Ramos (cell line): ENCODE data around the gene SLMAP.

Source experiments
- in situ Hi-C: fragments of 300-500 bp; cut with MboI; formaldehyde crosslinking; loops from one replicate; pipeline ENCODE4 v1.14.3; 2022; ENCODE audit warnings: low sequenced_read_pairs; ENCODE audit not compliant: unreplicated experiment

SLMAP gene

DNA sequence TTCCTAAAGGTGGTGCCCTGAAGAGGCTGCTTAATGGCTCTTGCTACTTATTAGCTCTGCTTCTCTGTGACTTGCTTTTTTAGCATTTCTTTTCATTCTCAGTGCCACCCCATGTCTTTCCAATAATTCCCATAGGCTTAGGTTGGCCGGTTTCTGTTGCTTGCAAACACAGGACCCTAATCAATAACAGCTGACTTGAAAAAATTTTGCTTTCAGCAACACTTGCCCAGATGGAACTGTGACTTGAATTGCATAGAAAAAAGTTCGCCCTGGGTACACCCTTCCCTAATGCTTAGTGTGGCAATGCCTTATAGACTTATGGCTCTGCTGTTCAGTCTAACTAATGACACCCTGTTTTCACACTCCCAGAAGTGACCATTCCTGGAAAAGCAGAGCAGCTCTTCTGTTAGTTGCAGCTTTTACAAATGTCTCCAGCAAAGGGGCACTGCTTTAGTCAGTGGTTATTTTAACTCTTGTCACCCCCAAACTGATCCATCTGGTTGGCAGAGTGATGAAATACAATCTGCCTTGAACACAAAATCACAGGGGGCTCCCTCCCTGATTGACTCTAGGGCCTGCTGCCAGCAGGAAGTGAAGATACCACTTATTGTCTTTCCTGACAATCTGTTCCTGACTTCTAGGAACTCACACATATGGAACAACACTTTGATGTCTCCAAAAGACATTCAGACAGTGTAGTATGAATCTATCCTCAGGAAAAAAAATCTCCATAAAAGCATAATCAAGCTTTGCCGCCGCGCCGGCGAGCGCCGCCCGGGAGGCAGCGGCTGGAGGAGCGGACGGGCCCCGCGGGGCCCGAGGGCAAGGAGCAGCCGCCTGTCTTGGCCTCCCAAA is 9.7 kb upstream of the SLMAP start:
- in situ Hi-C loops, result no loop called here

DNA sequence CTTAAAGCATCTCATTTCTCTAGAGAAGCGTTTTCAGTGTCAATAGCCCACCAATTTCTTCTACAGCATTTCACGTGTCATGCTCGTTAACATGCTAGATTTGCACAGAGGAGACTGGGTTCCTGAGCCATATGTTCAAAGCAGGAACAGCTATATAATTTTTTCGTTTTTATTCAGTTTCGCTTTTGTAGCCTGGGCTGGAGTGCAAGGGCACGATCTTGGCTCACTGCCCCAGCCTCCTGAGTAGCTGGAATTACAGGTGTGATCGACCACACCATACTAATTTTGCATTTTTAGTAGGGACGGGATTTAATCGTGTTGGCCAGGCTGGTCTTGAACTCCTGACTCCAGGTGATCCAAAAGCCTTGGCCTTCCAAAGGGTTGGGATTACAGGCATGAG is 6.6 kb upstream of the SLMAP start:
- in situ Hi-C loops, result no loop called here

DNA sequence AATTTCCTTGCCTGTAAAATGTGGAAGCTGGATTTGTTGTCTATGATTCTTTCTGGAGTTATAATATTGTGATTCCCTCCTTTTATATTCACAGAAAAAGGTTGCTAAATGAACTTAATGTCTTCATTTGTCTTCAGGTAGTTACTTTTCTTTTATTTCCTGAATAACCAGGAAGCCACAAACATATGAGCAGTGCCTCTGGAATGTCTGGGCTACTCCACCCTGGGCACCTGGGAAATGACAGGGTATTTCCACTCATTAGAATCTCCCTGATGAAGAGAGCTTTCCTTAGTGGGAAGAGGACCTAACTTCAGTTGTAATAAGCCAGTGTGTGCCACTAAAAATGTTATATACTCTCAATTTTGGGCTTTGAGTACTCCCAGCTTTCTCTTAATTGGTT is 3.8 kb upstream of the SLMAP start:
- in situ Hi-C loops, result no loop called here

DNA sequence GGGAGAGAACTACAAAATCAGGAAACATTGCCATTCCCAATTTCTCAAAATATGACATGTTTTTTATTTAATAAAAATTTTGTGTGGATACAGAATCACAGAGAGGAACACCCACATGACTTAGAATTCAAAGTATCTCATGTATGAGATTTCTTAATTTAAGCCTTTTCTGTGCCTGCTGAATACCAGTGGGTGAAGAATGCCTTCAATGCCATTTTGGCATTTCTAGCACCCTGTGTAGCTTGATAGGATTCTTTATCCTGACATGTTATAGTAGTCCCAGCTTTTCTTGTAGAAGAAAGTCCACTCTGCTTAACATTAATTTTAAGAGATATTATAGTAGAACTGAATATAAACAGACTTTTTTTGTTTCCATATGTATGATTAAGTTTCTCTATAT is 3.1 kb upstream of the SLMAP start:
- in situ Hi-C loops, result no loop called here

DNA sequence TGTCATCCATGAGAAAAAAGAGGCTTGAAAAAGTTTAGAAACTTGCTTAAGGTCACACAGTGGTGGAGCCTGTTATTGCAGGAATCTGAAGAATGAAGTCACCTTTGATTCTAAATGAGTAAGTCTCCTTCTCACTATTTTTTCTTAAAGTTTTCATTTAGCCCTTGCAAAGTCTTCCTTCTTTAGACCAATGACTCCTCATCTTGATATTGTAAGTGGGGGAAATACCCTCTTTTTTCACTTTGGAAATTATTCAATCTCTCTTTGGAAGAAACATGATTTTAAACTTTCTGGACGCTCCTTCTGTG is 787 bp upstream of the SLMAP start:
- in situ Hi-C loops, result no loop called here

DNA sequence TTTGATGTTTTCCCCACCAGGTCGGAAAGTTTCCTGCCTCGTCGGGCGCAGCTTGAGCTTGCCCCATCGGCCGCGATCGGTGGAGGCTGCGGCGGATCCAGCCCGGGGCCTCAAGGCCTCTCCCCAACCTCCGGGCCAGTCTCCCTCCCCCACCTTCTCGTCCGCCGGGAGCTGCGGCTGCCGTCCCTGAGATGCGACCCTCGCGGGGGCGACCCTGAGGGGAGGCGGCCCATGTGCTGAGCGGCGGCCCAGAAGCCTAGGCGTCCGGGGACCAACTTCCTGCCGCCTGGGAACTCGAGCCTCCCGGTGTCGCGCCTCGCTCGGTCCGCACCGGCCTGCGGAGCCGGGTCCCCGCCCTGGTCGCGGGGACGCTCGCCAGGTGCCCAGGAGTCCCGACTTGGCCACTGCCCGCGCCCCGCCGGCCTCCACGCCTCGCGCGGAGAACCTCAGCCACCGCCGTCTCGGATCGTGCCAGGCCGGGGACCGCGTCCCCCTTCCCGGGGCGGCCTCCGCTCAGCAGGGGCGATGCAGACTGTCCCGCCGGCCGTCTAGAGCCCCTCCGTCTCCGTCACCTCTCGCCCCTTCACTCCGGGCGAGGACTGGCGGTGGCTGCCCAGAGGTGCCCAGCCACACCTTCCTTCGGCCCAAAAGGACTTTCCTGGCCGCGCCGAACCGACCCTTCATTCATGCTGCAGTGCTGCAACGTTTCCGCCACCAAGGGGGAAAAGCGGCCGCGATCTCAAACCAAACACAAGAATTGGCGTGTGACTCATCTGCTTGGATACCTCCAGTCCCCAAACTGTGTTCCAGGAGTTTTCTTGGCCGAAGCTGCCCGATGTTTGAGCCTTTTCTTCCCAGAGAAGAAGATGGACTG is 656 bp downstream of the SLMAP start:
- in situ Hi-C loops, result no loop called here

DNA sequence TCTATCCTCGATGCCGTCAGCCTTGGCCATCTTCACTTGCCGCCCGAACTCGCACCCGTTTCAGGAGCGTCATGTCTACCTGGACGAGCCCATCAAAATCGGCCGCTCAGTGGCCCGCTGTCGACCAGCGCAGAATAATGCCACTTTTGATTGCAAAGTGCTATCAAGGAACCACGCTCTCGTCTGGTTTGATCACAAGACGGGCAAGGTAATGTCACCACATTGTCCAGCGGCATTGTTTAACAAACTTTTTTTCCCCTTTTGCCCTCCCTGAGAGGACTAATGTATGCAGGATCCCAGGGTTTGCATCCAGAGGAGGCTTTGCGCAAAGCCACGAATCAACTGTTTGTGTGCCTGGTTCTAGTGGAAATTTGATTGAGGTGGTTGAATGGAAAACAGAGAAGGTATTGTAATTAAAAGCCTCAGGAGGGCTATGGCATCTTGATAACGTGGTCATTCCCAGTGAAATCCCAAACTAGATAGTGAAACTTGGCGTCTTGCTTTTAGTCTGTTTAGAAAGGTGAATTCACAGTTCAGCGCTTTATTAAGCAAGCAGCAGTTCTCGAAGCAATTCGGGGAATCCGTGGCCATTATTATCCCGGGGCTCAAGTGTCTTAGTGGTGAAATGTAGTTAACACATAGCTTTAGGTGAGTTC is 1.7 kb downstream of the SLMAP start:
- in situ Hi-C loops, result no loop called here

DNA sequence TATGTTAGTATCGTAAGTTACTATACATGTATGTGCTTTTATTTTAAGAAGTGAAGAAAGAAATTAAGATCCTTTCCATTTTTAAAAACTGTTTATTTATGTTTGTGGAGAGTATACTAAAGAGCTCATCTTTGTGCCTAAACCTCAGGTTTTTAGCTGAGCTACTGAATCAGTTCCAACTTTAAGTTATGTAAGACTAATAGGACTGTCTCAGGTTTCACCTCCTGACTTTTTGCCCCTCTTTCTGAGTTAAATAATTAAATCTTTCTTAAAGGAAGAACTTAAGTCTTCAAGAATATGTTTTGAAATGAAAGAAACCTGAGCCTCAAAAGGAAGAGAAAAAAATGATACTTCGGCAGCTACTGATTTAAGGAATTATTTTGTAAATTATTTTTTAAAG is 2.6 kb downstream of the SLMAP start:
- in situ Hi-C loops, result no loop called here

DNA sequence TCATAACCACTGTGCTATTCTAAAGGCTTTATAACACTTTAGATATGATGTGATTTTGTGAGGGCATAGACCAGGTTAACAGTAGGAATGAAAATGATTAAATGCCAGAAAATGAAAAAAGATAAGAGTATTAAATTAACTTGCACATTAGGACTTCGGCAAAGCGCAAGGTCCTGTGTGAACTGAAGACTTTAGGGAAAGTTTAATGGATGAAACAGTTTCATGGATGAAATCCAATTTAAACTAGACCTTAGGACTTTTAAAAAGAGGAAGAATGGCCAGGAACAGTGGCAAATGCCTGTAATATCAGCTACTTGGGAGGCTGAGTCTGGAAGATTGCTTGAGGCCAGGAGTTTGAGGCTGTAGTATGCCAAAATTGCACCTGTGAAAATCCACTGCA is 8.7 kb downstream of the SLMAP start:
- in situ Hi-C loops, result no loop called here

DNA sequence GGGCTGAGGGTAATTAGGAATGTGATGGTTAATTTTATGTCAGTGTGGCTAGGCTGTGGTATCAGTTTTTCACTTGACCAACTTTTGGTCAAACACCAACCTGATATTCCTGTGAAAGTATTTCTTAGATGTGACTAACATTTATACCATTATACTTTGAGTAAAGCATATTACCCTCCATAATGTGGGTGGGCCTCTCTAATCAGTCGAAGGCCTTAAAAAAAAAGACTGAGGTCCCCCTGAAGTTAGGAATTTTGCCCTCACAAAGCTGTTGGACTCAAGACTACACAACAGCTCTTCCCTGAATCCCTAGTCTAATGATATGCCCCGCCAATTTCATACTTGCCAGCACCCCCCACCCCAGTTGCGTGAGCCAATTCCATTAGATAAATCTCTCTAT is 12.5 kb downstream of the SLMAP start:
- in situ Hi-C loops, result no loop called here

DNA sequence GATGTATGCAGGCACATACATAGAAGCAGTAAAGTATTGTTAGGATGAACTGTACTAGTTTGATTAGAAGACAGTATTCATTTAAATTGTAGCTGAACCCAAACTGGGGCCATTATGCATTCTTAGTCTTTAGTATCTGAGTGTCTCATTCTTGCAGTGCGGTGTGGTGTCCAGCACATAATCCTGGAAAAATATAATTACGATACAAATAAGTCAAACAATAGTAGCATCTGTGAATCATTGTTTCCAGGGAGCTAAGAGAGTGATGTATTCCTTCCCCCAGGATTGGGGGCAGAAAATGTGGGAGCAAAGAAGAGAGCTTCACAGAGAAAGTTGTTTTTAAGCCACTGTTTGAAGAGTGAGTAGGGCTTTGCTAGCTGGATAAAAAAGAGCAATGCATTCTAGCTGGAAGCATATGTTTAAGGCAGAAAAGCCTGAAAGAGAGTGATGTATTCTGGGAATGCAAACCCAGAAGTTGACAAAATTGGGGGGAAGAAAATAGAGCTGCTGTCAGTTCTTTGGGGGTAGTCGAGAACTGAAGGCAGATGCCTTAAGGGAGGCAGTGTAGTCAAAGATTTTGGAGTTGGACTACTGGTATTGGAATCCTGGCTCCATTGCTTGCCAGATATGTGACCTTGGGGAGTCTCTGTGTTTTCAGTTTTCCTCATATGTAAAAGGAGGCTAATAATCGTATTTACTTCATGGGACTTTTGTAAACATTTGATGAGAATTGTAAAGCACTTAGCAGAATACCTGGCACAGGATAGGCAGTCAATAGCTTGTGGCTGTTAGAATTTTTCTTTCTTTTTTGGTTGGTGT is 14.1 kb downstream of the SLMAP start:
- in situ Hi-C loops, result no loop called here

DNA sequence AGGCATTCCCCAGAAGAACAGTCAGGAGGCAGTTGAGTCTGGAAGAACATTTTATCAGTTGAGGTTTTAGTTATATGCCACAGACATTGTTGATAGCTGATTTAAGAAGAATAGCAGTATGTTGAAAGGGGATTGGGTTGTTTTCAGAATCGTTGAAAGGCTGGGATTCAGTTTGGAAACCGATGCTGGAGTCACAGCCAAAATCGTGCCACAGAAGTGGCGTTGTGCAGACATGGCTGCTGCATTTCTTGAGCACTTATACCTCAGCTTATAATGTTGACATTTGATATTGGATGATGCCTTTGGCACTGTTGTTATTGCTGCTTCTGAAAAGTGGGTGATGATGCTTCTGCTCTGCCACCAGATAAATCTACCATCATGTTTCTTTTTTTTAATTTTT is 16.1 kb downstream of the SLMAP start:
- in situ Hi-C loops, result no loop called here

DNA sequence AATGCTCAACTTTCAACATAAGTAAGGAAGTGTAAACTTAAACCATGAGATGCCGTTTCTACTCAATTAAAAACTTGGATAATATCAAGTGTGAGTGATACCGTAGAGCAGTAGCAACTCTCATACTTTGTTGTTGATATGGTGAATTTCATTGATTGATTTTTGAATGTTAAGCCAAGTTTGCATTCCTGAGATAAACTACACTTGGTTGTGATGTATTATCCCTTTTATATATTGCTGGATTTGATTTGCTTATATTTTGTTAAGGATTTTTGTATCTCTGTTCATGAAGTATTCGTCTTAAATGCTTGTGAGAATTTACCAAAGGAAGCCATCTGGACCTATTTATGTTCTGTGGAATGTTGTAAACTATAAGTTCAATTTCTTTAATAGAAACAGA is 21.7 kb downstream of the SLMAP start:
- in situ Hi-C loops, result no loop called here

DNA sequence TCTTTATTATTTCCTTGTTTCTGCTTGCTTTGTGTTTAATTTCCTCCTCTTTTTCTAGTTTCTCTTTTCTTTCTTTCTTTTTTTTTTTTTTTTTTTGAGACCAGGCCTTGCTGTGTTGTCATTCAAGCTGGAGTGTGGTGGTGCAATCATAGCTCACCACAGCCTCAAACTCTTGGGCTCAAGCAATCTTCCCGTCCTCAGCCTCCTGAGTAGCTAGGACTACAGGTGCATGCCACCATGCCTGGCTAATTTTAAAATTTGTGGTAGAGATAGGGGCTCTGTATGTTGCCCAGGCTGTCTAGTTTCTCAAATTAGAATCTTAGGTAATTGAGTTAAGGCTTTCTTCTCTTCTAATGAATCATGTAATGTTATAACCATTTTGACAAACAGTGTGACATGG is 22.4 kb downstream of the SLMAP start:
- in situ Hi-C loops, result no loop called here

DNA sequence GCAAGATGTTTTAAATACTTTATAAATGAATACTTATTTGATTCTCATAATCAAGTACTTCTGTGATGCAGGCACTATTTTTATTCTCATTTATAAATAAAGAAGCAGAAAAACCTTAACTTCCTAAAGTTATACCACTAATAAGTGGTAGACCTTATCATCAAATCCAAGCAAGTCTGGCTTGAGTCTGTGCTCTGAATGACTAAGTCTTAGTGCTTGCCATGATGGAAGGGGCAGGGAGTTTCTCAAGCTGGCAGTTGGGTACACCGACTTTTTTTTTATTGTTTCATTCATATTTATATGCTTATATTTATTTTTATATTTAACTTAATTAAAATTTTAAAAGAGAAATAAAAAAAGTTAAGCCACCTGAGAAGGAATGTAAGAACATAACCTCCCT is 23.6 kb downstream of the SLMAP start:
- in situ Hi-C loops, result no loop called here

DNA sequence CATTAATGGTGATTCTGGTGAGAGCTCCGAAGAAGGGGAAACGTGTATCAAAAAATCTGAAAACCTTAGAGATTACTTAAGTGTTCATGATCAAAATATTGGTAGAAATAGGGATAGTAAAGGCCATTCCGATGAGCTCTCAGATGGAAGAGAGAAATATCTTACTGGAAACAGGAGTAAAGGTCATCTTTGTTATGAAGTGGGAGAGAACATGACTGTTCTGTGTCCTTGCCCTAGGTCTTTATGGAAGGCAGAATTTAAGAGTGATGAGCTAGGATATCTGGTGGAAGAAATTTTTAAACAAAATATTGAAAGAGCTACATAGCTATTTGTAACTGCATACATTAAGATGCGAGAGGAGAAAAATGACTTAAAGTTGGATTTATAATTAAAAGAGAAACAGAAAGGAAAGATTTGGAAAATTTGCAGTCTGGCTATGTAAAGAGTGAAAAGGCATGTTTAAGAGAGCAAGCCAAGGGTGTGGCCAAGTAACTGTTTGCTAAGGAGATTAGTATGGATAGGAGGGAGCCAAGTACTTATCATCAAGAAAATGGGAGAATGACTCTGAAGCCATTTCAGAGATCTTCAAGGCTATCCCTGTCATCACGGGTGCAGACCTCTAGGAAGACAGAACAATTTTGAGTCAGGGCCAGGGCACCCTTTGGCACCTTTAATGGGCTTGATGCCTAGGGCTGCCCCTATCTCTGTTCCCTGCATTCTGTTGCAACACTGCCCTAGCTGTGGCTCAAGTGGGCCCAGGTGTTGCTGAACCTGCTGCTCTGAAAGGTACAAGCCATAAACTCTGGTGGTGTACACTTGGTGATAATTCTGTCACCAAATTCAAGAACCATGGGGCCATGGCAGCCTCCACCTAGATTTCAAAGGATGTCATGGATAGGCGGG is 27.3 kb downstream of the SLMAP start:
- in situ Hi-C loops, result no loop called here

DNA sequence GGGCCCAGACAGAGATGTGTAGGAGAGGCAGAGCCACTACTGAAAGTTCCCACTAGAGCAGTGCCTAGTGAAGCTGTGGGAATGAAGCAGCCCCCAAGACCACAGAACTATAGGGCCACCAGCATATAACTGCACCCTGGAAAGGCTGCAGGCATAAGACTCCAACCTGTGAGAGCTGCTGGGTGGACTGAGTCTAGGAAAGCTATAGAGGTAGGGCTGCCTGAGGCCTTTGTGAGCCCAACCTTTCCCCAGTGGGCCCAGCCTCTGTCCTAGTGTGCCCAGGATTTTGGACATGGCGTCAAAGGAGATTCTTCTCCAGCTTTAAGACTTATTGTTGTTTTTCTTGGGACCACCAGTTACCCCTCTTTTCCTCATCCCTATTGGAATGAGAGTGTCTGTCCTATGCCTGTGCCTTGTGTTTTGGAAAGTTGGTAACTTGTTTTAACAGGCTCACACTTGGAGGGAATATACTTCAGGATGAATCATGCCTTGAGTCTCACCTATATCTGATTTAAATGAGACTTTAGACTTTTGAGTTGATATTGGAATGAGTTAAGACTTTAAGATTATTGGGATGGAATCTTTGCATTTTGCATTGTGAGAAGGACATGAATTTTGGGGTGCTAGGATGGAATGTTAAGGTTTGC is 28.1 kb downstream of the SLMAP start:
- in situ Hi-C loops, result no loop called here

DNA sequence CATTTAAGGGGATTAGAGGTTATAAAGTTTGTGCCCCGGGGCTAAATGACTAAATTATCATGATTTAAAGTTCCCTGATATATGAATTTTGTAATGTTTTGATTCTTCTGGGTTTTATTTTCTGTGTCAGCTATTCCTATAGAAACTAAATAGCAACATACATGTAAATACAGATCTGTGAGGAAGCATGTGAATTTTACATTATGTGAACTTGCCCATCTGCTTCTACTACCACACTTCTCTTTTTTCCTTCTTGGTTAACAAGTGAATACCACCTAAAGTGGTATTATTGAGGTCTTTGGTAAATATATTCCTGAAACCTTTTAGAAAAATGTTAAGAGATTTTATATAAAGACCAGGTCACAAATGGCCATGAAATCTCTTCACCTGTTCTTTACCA is 29.3 kb downstream of the SLMAP start:
- in situ Hi-C loops, result no loop called here
